Lung (tissue), 12 donors: ENCODE data around the gene ACO2. TPM values are rescaled to one million over a fixed set of nuclear protein-coding genes. Genes with fewer than 3 reads are reported as not detected.
A peak's percentile ranks its signal among the peaks of the same experiment; 100 is the strongest.

ENCODE experiments used
- ATAC-seq: fragments of 200-7000 bp; cut with Tn5 transposase; one replicate; pipeline ENCODE4 v1.9.1; 2020; ENCODE audit warnings: moderate number of reproducible peaks; ENCODE audit not compliant: insufficient read depth, low FRiP score
- DNase-seq, 3 donors: peaks; one replicate each; pipeline ENCODE4 v3.0.0-alpha.2; 2013 to 2017
- H3K27ac ChIP-seq, 2 donors: one replicate each; pipeline ENCODE4 v1.5.1; 2013; ENCODE audit warnings: mild to moderate bottlenecking in 2 of 2, moderate library complexity in 2 of 2, control low read depth in 1 of 2, inconsistent platforms in 1 of 2, low read depth in 1 of 2, low read length in 1 of 2
- H3K27me3 ChIP-seq, 3 donors: one replicate each; pipeline ENCODE4 v1.5.1; 2013; ENCODE audit warnings: low read length in 2 of 3; ENCODE audit not compliant: control insufficient read depth in 3 of 3, insufficient read depth in 3 of 3
- H3K36me3 ChIP-seq, 4 donors: one replicate each; pipeline ENCODE4 v1.5.1; 2013; ENCODE audit warnings: low read length in 4 of 4, mild to moderate bottlenecking in 1 of 4, moderate library complexity in 1 of 4; ENCODE audit not compliant: control insufficient read depth in 4 of 4, insufficient read depth in 4 of 4
- H3K4me1 ChIP-seq, 5 donors: one replicate each; pipeline ENCODE4 v1.5.1; 2013; ENCODE audit warnings: low read length in 5 of 5, mild to moderate bottlenecking in 2 of 5, moderate library complexity in 1 of 5; ENCODE audit not compliant: control insufficient read depth in 5 of 5, insufficient read depth in 5 of 5
- H3K4me3 ChIP-seq: one replicate; pipeline ENCODE4 v1.5.1; 2013; ENCODE audit warnings: mild to moderate bottlenecking, control low read depth, moderate library complexity
- H3K9ac ChIP-seq, 2 donors: one replicate each; pipeline ENCODE4 v1.5.1; 2013; ENCODE audit warnings: low read length in 2 of 2, control low read depth in 1 of 2; ENCODE audit not compliant: insufficient read depth in 1 of 2
- H3K9me3 ChIP-seq, 4 donors: one replicate each; pipeline ENCODE4 v1.5.1; 2013; ENCODE audit warnings: low read length in 3 of 4, mild to moderate bottlenecking in 1 of 4, moderate library complexity in 1 of 4; ENCODE audit not compliant: control insufficient read depth in 4 of 4, insufficient read depth in 3 of 4
- CTCF ChIP-seq: IDR thresholded peaks from 2 replicates; pipeline ENCODE4 v1.5.1; 2012; ENCODE audit warnings: mild to moderate bottlenecking; ENCODE audit errors: control extremely low read depth, extremely low read depth
- WGBS, 2 donors: extraction: QIAGEN DNeasy Blood & Tissue Kit; methylation state at CpG; one replicate each; pipeline ENCODE4 v1.1.7; 2013; 5-methylcytosine and 5-hydroxymethylcytosine counted together
- polyA plus RNA-seq, 2 donors: library from polyadenylated mRNA; stranded (reverse); fragments of 200-250 nt; gene quantifications; one replicate each; pipeline ENCODE4 v1.2.1, GENCODE V29; 2013
- total RNA-seq, 2 donors: library from RNA; depleted of rRNA in 1 of 2; stranded (reverse); fragments of >200 nt in 1 of 2; gene quantifications; one replicate each; pipeline ENCODE4 v1.2.1, GENCODE V29; 2014 to 2021
- donor health status: control.
- donor health status: control.
- donor health status: Bipolar disorder and iron deficiency.
- donor health status: healthy.
- donor health status: DM: yes; HTN: yes; CAD: no.

ACO2 gene
- total and polyA plus RNA-seq, 4 donors, result 34.1 to 101 (median 62.5) TPM

GRCh38 chr22:41522813-41523212, 53.9 kb downstream of the ACO2 start:
- Histone ChIP-seq H3K27me3 (no peaks in the 10 kb centered on the region), H3K9ac (no peak overlapping the region), H3K4me3 (no peak overlapping the region), H3K4me1 (peaks cover 0 to 17% (median 6%) of the 10 kb centered on the region in 5 donors), H3K9me3 (no peaks in the 10 kb centered on the region), H3K36me3 (peaks cover 0 to 48% (median 18%) of the 10 kb centered on the region in 4 donors), H3K27ac (peak overlapping the region; percentile 38 to 82)
- TF ChIP-seq CTCF, result no peak
- ATAC-seq (no peak), DNase-seq (no peak)
- WGBS, 2 donors, result 94 to 98% methylated on average over 9 of the region's 9 CpGs

- ATAC-seq, result peak; percentile 3
Observed at GRCh38 chr22:41523464-41524221, 54.7 kb downstream of the ACO2 start.

GRCh38 chr22:41524251-41524661, 55.3 kb downstream of the ACO2 start:
- H3K4me1 ChIP-seq, result peaks cover 0 to 17% (median 6%) of the 10 kb centered on the region in 5 donors
- DNase-seq (peak; percentile 52 to 68 (median 53)), ATAC-seq (peak; percentile 43)
- H3K4me3 ChIP-seq, result no peak overlapping the region
- 49 to 65% methylated on average over 13 of the region's 13 CpGs for WGBS, 2 donors
- peak overlapping the region; percentile 54 to 82 for H3K27ac ChIP-seq
- no peak for TF ChIP-seq CTCF
- peaks cover 0 to 54% (median 24%) of the 10 kb centered on the region in 4 donors for H3K36me3 ChIP-seq
- H3K9ac ChIP-seq, result no peak overlapping the region
- no peaks in the 10 kb centered on the region for H3K9me3 ChIP-seq
- no peaks in the 10 kb centered on the region for H3K27me3 ChIP-seq

More at GRCh38 chr22:41523464-41524221, 54.7 kb downstream of the ACO2 start:
- no peaks in the 10 kb centered on the region for H3K9me3 ChIP-seq
- TF ChIP-seq CTCF, result no peak
- H3K27ac ChIP-seq, result peak overlapping the region; percentile 54 to 82
- peak; percentile 34 to 62 (median 48) for DNase-seq
- H3K9ac ChIP-seq, result no peak overlapping the region
- peaks cover 0 to 17% (median 6%) of the 10 kb centered on the region in 5 donors for H3K4me1 ChIP-seq
- H3K4me3 ChIP-seq, result no peak overlapping the region
- H3K27me3 ChIP-seq, result no peaks in the 10 kb centered on the region
- WGBS, 2 donors, result 75 to 77% methylated on average over 21 of the region's 21 CpGs
- peaks cover 0 to 53% (median 21%) of the 10 kb centered on the region in 4 donors for H3K36me3 ChIP-seq
